ENCODE measurements around the gene SLC25A51. TPM values are rescaled to one million over a fixed set of nuclear protein-coding genes. Genes with fewer than 3 reads are reported as not detected.

Gene SLC25A51
- total RNA-seq, 6 experiments from 2014 or later = 29.1 to 35.0 (median 32.9) TPM

DNA sequence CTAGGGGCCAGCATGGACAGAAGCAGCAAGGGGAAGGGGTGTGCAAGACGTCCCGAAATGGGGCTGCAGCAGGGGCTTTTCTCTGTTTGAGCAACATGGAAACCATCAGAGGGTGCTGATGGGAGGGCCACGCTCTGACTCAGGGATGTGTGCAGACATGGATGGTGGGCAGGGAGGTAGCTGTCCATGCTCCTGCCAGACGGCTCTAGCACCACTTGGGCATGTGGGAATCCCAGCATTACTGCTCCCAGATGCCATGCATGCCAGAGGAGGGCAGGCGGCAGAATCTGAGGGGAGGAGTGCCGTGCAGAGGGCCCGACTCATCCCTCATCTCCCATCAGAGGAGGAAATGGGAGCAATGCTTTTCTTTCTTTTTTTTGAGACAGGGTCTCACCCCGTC is 45.6 kb upstream of the SLC25A51 start:
- Mint-ChIP-seq H3K27me3 (ENCODE audit: insufficient read depth) (peaks cover 6% of the 10 kb centered on the region), H3K9me3 (peaks cover 7% of the 10 kb centered on the region; the same call in 1 of the 2 replicates), H3K27ac (peak overlapping the region; percentile 72), H3K4me1 (ENCODE audit: low read depth) (peaks cover 83% of the 10 kb centered on the region), H3K4me3 (no peak overlapping the region), H3K36me3 (ENCODE audit: low read depth) (peaks cover 49% of the 10 kb centered on the region)
- no peak; the same call in 1 of the 2 replicates for TF ChIP-seq CTCF (IDR thresholded peaks at IDR 0.05)
- peak; percentile 53 for DNase-seq

- H3K4me1 Mint-ChIP-seq (ENCODE audit: low read depth) = peaks cover 83% of the 10 kb centered on the region
- no peak for DNase-seq
- TF ChIP-seq CTCF (IDR thresholded peaks at IDR 0.05) = no peak
- peaks cover 6% of the 10 kb centered on the region for H3K27me3 Mint-ChIP-seq (ENCODE audit: insufficient read depth)
- peaks cover 7% of the 10 kb centered on the region; the same call in 1 of the 2 replicates for H3K9me3 Mint-ChIP-seq
- no peak overlapping the region for H3K27ac Mint-ChIP-seq
- H3K36me3 Mint-ChIP-seq (ENCODE audit: low read depth) = peaks cover 47% of the 10 kb centered on the region
- H3K4me3 Mint-ChIP-seq = no peak overlapping the region
Observed at GRCh38 chr9:37948417-37948980, 44.6 kb upstream of the SLC25A51 start.

- TF ChIP-seq CTCF (IDR thresholded peaks at IDR 0.05) = no peak
- Mint-ChIP-seq H3K4me1 (ENCODE audit: low read depth) (peaks cover 83% of the 10 kb centered on the region), H3K27me3 (ENCODE audit: insufficient read depth) (peaks cover 6% of the 10 kb centered on the region), H3K36me3 (ENCODE audit: low read depth) (peaks cover 41% of the 10 kb centered on the region), H3K9me3 (peaks cover 6% of the 10 kb centered on the region; the same call in 1 of the 2 replicates), H3K4me3 (no peak overlapping the region), H3K27ac (no peak overlapping the region)
- DNase-seq = no peak
Observed at GRCh38 chr9:37947977-37948376, 44.0 kb upstream of the SLC25A51 start.

DNA sequence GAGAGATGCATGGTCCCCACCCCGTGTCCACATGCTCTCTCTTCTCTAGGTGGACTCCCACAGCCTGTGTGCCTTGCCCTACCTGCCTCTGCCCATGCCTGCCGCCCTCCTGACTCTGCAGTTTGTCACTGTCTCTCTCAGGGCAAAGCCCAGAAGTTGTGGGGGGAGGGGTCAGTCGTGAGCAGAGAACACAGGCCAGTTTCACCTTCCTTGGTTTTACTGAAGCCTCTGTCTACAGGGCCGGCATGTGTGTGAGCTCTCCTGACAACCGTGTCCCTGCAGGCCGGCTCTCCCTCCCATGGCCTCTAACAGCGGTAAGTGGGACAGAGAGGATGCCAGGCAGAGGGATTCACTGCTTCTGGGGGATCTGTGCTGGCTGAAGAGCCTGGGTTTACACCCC is 43.5 kb upstream of the SLC25A51 start:
- Mint-ChIP-seq H3K4me3 (no peak overlapping the region; the same call in 1 of the 2 replicates), H3K4me1 (ENCODE audit: low read depth) (peaks cover 82% of the 10 kb centered on the region), H3K36me3 (ENCODE audit: low read depth) (peaks cover 36% of the 10 kb centered on the region), H3K9me3 (peaks cover under 1% of the 10 kb centered on the region; the same call in 1 of the 2 replicates), H3K27ac (no peak overlapping the region), H3K27me3 (ENCODE audit: insufficient read depth) (peaks cover under 1% of the 10 kb centered on the region)
- no peak for DNase-seq
- TF ChIP-seq CTCF (IDR thresholded peaks at IDR 0.05) = no peak

DNA sequence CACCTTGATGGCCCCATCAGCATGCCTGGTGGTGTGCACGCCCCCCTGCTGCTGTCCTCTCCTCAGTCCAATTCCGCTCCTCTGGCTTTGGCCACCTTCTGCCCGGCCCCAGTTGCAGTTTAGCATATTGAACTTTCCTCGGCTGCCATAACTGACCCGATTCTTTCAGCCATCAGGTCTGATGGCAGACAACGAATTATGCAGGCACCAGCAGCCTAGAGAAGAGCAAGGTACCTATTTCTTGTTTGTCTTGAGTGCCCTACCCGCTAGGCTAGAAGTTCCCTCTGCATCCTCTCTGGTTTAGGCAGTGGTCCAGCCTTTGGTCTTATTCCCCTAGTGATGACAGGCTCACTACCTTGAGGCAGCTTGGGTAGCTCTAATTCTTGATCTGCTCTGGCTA is 43.0 kb upstream of the SLC25A51 start:
- no peaks in the 10 kb centered on the region for H3K9me3 Mint-ChIP-seq
- H3K27me3 Mint-ChIP-seq (ENCODE audit: insufficient read depth) = peaks cover 4% of the 10 kb centered on the region
- H3K4me1 Mint-ChIP-seq (ENCODE audit: low read depth) = peaks cover 82% of the 10 kb centered on the region
- no peak overlapping the region for H3K4me3 Mint-ChIP-seq
- TF ChIP-seq CTCF (IDR thresholded peaks at IDR 0.05) = no peak
- DNase-seq = no peak
- H3K27ac Mint-ChIP-seq = no peak overlapping the region; the same call in 1 of the 2 replicates
- peaks cover 34% of the 10 kb centered on the region for H3K36me3 Mint-ChIP-seq (ENCODE audit: low read depth)
